HG02678 (cell line): ENCODE results near the gene KIF1A.

Experiments
- ATAC-seq: cut with Tn5 transposase; IDR thresholded peaks from one replicate; pipeline ENCODE4 v1.9.1; 2021; ENCODE audit warnings: mild to moderate bottlenecking, moderate library complexity; ENCODE audit not compliant: unreplicated experiment

The KIF1A gene

GRCh38 chr2:240721596-240722180, 98.3 kb downstream of the KIF1A start:
- no peak for ATAC-seq

- ATAC-seq: no peak
Measured at GRCh38 chr2:240720686-240721595, 99.1 kb downstream of the KIF1A start.

DNA sequence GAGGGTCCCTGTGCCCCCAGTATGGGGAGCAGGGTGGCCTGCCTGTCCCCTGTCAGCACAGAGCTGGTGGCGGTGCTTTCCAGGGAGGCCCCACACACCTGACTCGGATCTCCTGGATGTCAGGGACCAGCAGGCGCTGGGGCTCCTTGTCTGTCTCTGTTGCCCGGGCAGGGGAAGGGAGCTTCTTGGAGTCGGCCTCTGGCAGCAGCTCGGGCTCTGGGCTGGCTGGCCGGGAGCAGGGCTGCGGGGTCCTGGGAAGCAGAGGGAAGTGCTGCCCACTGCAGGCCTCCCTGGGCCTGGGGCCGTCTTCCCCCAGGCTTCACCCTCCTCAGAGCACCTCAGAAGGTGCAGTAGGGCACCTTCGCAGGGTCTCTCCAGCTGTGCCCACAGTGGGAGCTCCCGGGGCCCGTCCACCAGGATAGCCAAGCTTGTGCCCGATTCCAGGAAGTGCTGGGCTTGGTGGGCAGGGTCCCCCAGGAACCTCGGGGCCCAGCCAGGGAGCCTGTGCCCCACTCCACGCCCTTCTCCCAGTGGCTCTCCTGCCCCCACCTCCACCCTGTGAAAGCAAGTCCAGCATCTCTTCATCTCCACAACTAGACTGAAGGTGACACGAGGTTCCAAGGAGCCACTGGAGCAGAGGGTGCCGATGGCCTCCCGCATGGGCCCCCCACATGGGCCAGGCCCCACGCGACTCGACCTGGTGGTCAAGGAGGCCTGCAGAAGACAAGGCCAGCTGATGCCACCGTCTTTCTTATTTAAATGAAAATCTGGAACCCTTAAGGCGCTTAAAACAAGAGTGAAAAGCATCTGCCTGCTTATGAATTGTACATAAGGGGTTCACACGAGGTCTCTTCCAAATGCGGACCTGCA, 100.1 kb downstream of the KIF1A start:
- no peak for ATAC-seq

DNA sequence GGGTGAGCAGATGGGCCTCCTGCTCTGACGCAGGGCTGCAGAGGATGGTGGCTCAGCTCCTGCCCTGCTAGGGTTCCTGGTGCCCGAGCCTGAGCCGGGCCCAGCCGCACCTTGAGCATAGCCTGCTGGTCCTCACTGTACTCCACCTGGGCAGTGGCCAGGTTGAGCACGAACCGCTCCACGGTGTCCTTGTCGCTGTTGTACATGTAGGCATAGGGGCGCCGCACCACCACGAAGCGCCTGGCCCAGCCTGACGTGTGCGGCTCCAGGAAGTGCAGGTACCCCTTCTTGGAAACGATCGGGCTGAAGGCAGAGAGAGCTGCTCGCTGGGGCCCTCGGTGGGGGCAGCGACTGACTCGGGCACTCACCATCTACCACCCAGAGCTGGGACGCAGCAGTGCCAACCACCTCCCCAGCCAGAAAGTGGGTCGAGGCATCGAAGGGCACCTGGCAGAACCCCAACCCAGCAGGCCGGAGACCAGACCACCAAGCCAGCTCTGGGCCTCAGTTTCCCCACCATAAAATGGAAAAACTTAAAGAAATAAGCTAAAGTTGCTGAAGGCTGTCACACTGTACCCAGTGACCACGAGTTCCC, 101.0 kb downstream of the KIF1A start:
- ATAC-seq: no peak

- no peak for ATAC-seq
Measured at GRCh38 chr2:240717681-240718581, 102.1 kb downstream of the KIF1A start.

DNA sequence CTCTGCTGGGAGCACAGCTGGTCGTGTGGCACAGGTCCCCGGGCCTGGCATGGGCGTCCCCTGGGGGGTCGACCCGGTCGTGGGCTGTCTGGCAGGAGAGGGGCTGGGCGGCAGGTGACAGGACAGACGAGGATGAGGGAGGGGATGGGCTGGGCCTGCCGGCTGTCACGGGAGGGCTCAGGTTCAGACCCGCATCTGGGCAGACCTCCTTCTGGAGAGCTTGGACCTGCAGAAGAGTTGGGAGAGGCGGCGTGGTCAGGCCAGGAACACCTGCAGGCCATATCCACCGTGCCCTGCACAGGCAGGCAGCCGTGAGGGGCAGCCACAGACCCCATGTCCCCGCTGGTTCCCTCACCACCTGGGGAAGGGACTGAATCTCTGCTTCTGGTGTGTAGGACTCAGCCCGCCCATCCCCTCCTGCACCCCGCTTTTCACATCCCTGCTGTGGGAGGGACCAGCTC, 102.8 kb downstream of the KIF1A start:
- no peak for ATAC-seq

DNA sequence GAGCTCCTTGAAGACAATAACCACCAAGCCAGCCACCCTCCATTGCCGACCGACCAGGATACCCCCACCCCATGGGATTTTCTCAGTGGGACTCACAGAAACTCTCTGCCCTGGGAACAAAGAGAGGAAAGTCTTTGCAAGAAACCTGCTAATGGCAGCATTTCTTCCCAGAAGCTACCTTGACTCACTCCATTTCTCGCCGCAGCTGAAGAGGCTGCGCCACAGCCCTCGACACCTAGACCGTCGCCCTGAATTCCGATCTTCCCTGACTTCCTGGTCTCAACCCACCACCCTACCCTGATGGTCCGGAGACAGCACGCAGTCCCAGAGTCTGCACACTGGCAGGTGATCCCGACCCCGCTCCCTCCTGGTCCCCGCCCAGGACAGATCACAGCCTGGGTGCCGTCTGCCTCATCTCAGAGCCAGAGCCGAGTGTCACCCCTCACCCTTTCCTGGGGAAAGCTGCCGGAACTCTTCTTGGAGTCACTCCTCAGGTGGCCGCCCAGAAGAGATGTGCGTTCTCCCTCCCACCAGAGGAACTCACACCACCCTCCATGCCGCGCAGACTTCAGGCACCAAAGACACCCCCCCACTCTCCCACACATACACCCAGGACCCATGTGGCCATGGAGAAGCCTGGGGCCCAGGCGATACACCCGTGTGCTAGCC, 103.8 kb downstream of the KIF1A start:
- no peak for ATAC-seq

DNA sequence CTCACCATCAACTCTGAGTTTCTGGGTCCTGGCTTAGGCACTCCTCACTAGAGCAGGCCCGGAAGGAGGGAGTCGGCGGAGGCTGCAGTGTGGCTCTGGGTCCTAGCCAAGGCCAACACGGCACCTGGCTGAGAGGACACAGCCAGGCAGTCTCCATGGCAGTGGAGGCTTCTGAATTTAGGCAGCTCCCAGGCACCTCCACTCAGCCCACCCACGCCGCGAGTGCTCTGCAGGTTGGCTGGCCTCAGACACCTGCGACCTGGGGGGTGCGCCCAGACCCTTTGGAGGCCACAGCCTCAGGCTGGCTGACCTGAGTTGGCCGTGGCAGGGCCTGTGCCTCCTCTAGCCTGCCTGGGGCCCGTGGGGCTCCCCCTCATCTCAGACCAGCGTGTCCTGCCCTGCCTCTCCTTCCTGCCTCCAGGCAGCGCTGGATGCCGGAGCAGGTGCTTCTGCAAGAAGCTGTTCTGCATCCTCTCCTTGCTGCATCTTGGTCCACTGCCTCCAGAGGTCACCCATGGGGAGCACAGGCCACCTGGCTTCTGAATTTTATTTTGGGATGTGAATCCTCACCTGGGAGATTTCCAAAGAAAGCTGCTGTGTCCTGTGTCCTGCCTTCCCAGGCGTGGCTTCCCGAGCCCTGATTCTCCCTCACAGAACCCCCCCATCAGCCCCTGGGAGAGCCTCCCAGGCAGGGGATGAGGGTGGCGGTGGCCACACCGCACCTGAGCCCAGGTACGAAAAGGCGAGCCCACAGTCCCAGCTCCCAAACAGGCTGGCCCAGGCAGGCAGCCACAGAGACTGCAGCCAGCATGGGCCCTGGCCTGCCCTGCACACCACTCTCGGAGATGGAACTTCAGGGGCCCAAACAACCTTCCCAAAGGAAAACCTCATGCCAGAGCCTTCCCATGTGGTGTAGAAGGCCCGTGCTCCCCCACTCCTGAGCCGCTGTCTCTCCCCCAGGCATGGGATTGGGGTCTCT, 105.0 kb downstream of the KIF1A start:
- no peak for ATAC-seq

- no peak for ATAC-seq
Measured at GRCh38 chr2:240713928-240714746, 105.9 kb downstream of the KIF1A start.

DNA sequence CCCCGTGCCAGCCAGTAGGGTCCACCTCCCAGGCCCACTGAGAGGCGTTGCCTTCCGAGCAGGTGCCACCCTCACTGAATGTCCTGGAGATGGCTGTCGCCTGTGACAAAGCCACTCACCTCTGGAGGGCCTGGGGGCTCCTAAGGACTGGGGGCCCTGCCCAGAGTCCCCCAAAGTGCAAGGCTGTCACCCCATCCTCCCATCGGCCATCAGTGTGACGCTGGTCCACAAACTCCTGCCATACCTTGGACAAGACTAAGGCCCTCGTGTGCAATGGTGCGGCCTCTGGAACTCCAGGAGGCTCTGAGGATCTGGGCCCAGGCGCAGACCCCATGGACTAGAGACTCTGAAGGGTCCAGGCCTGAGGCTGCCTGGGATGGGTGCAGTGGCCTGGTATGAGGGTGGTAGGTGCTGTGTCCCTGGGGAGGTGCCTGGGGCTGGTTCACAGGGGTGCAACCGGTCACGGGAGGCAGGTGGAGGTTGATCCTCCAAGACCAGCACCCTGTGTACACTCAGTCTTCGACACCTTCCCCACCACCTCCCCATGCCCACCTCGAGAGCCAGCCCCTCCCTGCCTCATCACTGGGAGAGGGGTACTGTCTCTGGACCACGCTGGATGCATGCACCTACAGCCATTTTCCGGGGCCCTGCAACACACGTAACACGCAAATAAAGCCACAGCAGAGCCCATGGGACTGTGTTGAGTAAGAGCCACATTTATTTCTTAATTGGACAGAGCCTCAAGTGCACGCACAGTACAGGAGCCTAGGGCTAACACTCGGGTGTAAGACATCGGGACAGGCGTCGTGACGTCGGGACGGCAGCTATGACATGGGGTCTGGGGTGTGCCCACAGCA, 106.7 kb downstream of the KIF1A start:
- ATAC-seq: no peak

- no peak for ATAC-seq
Measured at GRCh38 chr2:240712121-240712520, 107.9 kb downstream of the KIF1A start.

- ATAC-seq: no peak
Measured at GRCh38 chr2:240711701-240712100, 108.3 kb downstream of the KIF1A start.

DNA sequence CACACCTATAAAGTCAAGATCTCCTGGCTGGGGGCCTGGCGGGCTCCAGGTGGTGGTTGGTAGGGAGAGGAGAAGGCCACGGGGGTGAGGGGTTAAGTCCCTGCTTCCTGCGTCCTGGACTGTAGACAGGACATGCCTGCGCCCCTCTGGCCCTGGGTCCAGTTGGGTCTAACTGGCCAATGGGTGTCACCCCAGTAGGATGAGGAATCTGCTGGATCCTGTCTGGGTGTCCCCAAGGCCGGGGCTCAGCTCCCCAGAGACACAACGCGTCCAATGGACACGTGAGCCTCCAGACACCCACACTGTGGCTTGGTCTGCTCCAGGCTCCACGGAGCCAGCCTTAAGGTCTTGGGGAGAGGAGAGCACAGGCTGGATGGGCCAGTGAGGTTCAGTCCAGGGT, 108.7 kb downstream of the KIF1A start:
- no peak for ATAC-seq

DNA sequence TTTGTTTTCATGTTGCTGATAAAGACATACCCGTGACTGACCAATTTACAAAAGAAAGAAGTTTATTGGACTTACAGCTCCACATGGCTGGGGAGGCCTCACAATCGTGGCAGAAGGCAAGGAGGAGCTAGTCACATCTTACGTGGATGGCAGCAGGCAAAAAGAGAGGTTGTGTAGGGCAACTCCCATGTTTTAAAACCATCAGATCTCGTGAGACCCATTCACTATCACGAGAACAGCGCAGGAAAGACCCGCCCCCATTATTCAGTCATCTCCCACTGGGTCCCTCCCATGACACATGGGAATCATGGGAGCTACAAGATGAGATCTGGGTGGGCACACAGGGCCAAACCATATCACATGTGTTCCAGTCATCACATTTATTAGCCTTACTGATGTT, 111.6 kb downstream of the KIF1A start:
- no peak for ATAC-seq

DNA sequence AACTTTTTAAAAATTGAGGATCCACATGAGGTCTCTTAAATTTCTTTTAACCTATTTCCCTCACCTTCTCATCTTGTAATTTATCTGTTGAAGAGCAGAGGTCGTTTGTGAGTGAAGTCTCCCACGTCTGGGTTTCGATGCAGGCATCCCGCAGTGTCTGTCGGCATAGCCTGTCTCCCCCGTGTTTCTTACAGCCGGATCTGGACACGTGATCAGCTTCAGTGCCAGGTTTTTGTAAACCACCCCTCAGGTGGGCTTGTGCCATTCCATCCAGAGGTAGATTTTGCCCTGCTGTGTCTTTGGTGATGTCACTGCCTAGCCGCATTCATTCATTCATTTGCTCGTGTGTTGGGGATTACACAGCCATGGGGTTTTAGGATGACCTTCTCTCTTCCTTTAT, 112.2 kb downstream of the KIF1A start:
- ATAC-seq: no peak

DNA sequence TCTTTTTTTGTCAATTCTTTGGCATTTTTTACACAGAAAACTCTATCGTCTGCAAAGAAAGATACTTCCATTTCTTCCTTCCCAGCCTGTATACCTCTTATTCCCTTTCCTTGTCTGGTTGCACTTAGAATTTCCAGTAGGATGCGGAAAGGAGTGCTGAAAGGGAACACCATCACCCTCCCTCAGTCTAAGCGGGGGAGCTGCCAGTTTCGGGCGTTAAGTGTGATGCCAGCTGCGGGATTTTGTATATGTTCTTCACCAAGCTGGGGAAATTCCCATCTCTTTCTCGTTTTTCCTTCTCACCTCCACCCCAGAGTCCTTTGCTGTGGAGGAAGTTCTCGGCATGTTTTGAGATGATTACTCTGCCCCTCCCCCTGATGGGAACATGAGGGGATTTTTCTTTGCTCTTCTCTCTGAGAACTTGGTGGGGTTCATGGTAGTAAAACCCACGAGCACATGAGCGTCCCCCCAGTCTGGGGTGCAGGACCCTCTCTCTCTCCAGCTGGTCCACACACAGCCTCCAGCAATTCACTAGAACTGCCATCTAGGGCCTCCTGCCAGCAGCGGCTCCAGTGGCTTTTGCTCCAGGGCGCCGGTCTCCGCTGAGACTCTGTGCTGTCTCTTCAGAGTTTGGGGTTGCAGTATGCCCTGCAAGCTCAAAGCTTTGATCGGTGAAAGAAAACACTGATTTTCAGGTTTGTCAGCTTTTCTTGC, 112.8 kb downstream of the KIF1A start:
- no peak for ATAC-seq
